Measurements from ENCODE around the gene NPAS3.

Gene NPAS3

GRCh38 chr14:33580231-33580749, 641.6 kb downstream of the NPAS3 start:
- Histone ChIP-seq H3K27me3 (ENCODE audit: control insufficient read depth in 5 of 5, insufficient read depth in 4 of 5, low read length in 5 of 5) (no peaks in the 10 kb centered on the region), H3K4me1 (ENCODE audit: control insufficient read depth in 5 of 5, insufficient read depth in 5 of 5, low read length in 5 of 5) (no peaks in the 10 kb centered on the region), H3K9me3 (ENCODE audit: control insufficient read depth in 5 of 5, low read length in 5 of 5) (no peaks in the 10 kb centered on the region), H3K36me3 (ENCODE audit: control insufficient read depth in 5 of 5, insufficient read depth in 5 of 5, low read length in 5 of 5) (no peaks in the 10 kb centered on the region), H3K9ac (ENCODE audit: low read length in 5 of 5) (no peak overlapping the region), H3K4me3 (ENCODE audit: low read depth in 1 of 5, low read length in 5 of 5) (no peak overlapping the region), H3K27ac (ENCODE audit: low read depth, low read length) (no peak overlapping the region)

- Histone ChIP-seq H3K27ac (ENCODE audit: low read depth, low read length) (no peak overlapping the region), H3K9ac (ENCODE audit: low read length in 5 of 5) (no peak overlapping the region), H3K27me3 (ENCODE audit: control insufficient read depth in 5 of 5, insufficient read depth in 4 of 5, low read length in 5 of 5) (no peaks in the 10 kb centered on the region), H3K36me3 (ENCODE audit: control insufficient read depth in 5 of 5, insufficient read depth in 5 of 5, low read length in 5 of 5) (no peaks in the 10 kb centered on the region), H3K4me1 (ENCODE audit: control insufficient read depth in 5 of 5, insufficient read depth in 5 of 5, low read length in 5 of 5) (no peaks in the 10 kb centered on the region), H3K9me3 (ENCODE audit: control insufficient read depth in 5 of 5, low read length in 5 of 5) (no peaks in the 10 kb centered on the region), H3K4me3 (ENCODE audit: low read depth in 1 of 5, low read length in 5 of 5) (no peak overlapping the region)
These were observed 642.2 kb downstream of the NPAS3 start for GRCh38 chr14:33580841-33581240.

- no peak overlapping the region for H3K27ac ChIP-seq (ENCODE audit: low read depth, low read length)
These were observed 646.0 kb downstream of the NPAS3 start for GRCh38 chr14:33584697-33585096.

GRCh38 chr14:33586806-33587205, 648.1 kb downstream of the NPAS3 start:
- Histone ChIP-seq H3K4me1 (ENCODE audit: control insufficient read depth in 5 of 5, insufficient read depth in 5 of 5, low read length in 5 of 5) (no peaks in the 10 kb centered on the region), H3K9ac (ENCODE audit: low read length in 5 of 5) (no peak overlapping the region), H3K9me3 (ENCODE audit: control insufficient read depth in 5 of 5, low read length in 5 of 5) (no peaks in the 10 kb centered on the region), H3K27ac (ENCODE audit: low read depth, low read length) (no peak overlapping the region), H3K27me3 (ENCODE audit: control insufficient read depth in 5 of 5, insufficient read depth in 4 of 5, low read length in 5 of 5) (no peaks in the 10 kb centered on the region), H3K36me3 (ENCODE audit: control insufficient read depth in 5 of 5, insufficient read depth in 5 of 5, low read length in 5 of 5) (no peaks in the 10 kb centered on the region), H3K4me3 (ENCODE audit: low read depth in 1 of 5, low read length in 5 of 5) (no peak overlapping the region)

More at GRCh38 chr14:33584697-33585096, 646.0 kb downstream of the NPAS3 start:
- Histone ChIP-seq H3K36me3 (ENCODE audit: control insufficient read depth in 5 of 5, insufficient read depth in 5 of 5, low read length in 5 of 5) (no peaks in the 10 kb centered on the region), H3K4me1 (ENCODE audit: control insufficient read depth in 5 of 5, insufficient read depth in 5 of 5, low read length in 5 of 5) (no peaks in the 10 kb centered on the region), H3K4me3 (ENCODE audit: low read depth in 1 of 5, low read length in 5 of 5) (no peak overlapping the region), H3K9ac (ENCODE audit: low read length in 5 of 5) (no peak overlapping the region), H3K9me3 (ENCODE audit: control insufficient read depth in 5 of 5, low read length in 5 of 5) (no peaks in the 10 kb centered on the region), H3K27me3 (ENCODE audit: control insufficient read depth in 5 of 5, insufficient read depth in 4 of 5, low read length in 5 of 5) (no peaks in the 10 kb centered on the region)

GRCh38 chr14:33587791-33588190, 649.1 kb downstream of the NPAS3 start:
- Histone ChIP-seq H3K4me3 (ENCODE audit: low read depth in 1 of 5, low read length in 5 of 5) (no peak overlapping the region), H3K36me3 (ENCODE audit: control insufficient read depth in 5 of 5, insufficient read depth in 5 of 5, low read length in 5 of 5) (no peaks in the 10 kb centered on the region), H3K27me3 (ENCODE audit: control insufficient read depth in 5 of 5, insufficient read depth in 4 of 5, low read length in 5 of 5) (no peaks in the 10 kb centered on the region), H3K9me3 (ENCODE audit: control insufficient read depth in 5 of 5, low read length in 5 of 5) (no peaks in the 10 kb centered on the region), H3K27ac (ENCODE audit: low read depth, low read length) (no peak overlapping the region), H3K4me1 (ENCODE audit: control insufficient read depth in 5 of 5, insufficient read depth in 5 of 5, low read length in 5 of 5) (no peaks in the 10 kb centered on the region), H3K9ac (ENCODE audit: low read length in 5 of 5) (no peak overlapping the region)

- Histone ChIP-seq H3K27me3 (ENCODE audit: control insufficient read depth in 5 of 5, insufficient read depth in 4 of 5, low read length in 5 of 5) (no peaks in the 10 kb centered on the region), H3K27ac (ENCODE audit: low read depth, low read length) (no peak overlapping the region)
These were observed 650.1 kb downstream of the NPAS3 start for GRCh38 chr14:33588771-33589170.

GRCh38 chr14:33589334-33589733, 650.7 kb downstream of the NPAS3 start:
- Histone ChIP-seq H3K9me3 (ENCODE audit: control insufficient read depth in 5 of 5, low read length in 5 of 5) (no peaks in the 10 kb centered on the region), H3K4me3 (ENCODE audit: low read depth in 1 of 5, low read length in 5 of 5) (no peak overlapping the region), H3K27me3 (ENCODE audit: control insufficient read depth in 5 of 5, insufficient read depth in 4 of 5, low read length in 5 of 5) (no peaks in the 10 kb centered on the region), H3K9ac (ENCODE audit: low read length in 5 of 5) (no peak overlapping the region), H3K36me3 (ENCODE audit: control insufficient read depth in 5 of 5, insufficient read depth in 5 of 5, low read length in 5 of 5) (no peaks in the 10 kb centered on the region), H3K27ac (ENCODE audit: low read depth, low read length) (no peak overlapping the region), H3K4me1 (ENCODE audit: control insufficient read depth in 5 of 5, insufficient read depth in 5 of 5, low read length in 5 of 5) (no peaks in the 10 kb centered on the region)

More at GRCh38 chr14:33588771-33589170, 650.1 kb downstream of the NPAS3 start:
- no peaks in the 10 kb centered on the region for H3K9me3 ChIP-seq (ENCODE audit: control insufficient read depth in 5 of 5, low read length in 5 of 5)
- no peaks in the 10 kb centered on the region for H3K36me3 ChIP-seq (ENCODE audit: control insufficient read depth in 5 of 5, insufficient read depth in 5 of 5, low read length in 5 of 5)
- H3K4me1 ChIP-seq (ENCODE audit: control insufficient read depth in 5 of 5, insufficient read depth in 5 of 5, low read length in 5 of 5): no peaks in the 10 kb centered on the region
- H3K4me3 ChIP-seq (ENCODE audit: low read depth in 1 of 5, low read length in 5 of 5): no peak overlapping the region
- H3K9ac ChIP-seq (ENCODE audit: low read length in 5 of 5): no peak overlapping the region

- no peaks in the 10 kb centered on the region for H3K9me3 ChIP-seq (ENCODE audit: control insufficient read depth in 5 of 5, low read length in 5 of 5)
- H3K9ac ChIP-seq (ENCODE audit: low read length in 5 of 5): no peak overlapping the region
These were observed 652.4 kb downstream of the NPAS3 start for GRCh38 chr14:33590891-33591630.

GRCh38 chr14:33592297-33592696, 653.6 kb downstream of the NPAS3 start:
- Histone ChIP-seq H3K9ac (ENCODE audit: low read length in 5 of 5) (no peak overlapping the region), H3K36me3 (ENCODE audit: control insufficient read depth in 5 of 5, insufficient read depth in 5 of 5, low read length in 5 of 5) (no peaks in the 10 kb centered on the region), H3K4me1 (ENCODE audit: control insufficient read depth in 5 of 5, insufficient read depth in 5 of 5, low read length in 5 of 5) (no peaks in the 10 kb centered on the region), H3K27ac (ENCODE audit: low read depth, low read length) (no peak overlapping the region), H3K27me3 (ENCODE audit: control insufficient read depth in 5 of 5, insufficient read depth in 4 of 5, low read length in 5 of 5) (no peaks in the 10 kb centered on the region), H3K9me3 (ENCODE audit: control insufficient read depth in 5 of 5, low read length in 5 of 5) (no peaks in the 10 kb centered on the region), H3K4me3 (ENCODE audit: low read depth in 1 of 5, low read length in 5 of 5) (no peak overlapping the region)

More at GRCh38 chr14:33590891-33591630, 652.4 kb downstream of the NPAS3 start:
- H3K27ac ChIP-seq (ENCODE audit: low read depth, low read length): no peak overlapping the region
- no peaks in the 10 kb centered on the region for H3K27me3 ChIP-seq (ENCODE audit: control insufficient read depth in 5 of 5, insufficient read depth in 4 of 5, low read length in 5 of 5)
- no peak overlapping the region for H3K4me3 ChIP-seq (ENCODE audit: low read depth in 1 of 5, low read length in 5 of 5)
- no peaks in the 10 kb centered on the region for H3K36me3 ChIP-seq (ENCODE audit: control insufficient read depth in 5 of 5, insufficient read depth in 5 of 5, low read length in 5 of 5)
- no peaks in the 10 kb centered on the region for H3K4me1 ChIP-seq (ENCODE audit: control insufficient read depth in 5 of 5, insufficient read depth in 5 of 5, low read length in 5 of 5)

GRCh38 chr14:33596211-33597080, 657.8 kb downstream of the NPAS3 start:
- Histone ChIP-seq H3K27ac (ENCODE audit: low read depth, low read length) (no peak overlapping the region), H3K9ac (ENCODE audit: low read length in 5 of 5) (no peak overlapping the region), H3K9me3 (ENCODE audit: control insufficient read depth in 5 of 5, low read length in 5 of 5) (no peaks in the 10 kb centered on the region), H3K27me3 (ENCODE audit: control insufficient read depth in 5 of 5, insufficient read depth in 4 of 5, low read length in 5 of 5) (no peaks in the 10 kb centered on the region), H3K4me3 (ENCODE audit: low read depth in 1 of 5, low read length in 5 of 5) (no peak overlapping the region), H3K36me3 (ENCODE audit: control insufficient read depth in 5 of 5, insufficient read depth in 5 of 5, low read length in 5 of 5) (no peaks in the 10 kb centered on the region), H3K4me1 (ENCODE audit: control insufficient read depth in 5 of 5, insufficient read depth in 5 of 5, low read length in 5 of 5) (no peaks in the 10 kb centered on the region)
